ENCODE measurements around the gene TRIM40. TPM values are rescaled to one million over a fixed set of nuclear protein-coding genes. Genes with fewer than 3 reads are reported as not detected.

The TRIM40 gene
- not detected for total RNA-seq

GRCh38 chr6:30135757-30136156, at the start of gene TRIM40:
Gene TRIM40 (plus strand): TSS chr6:30136140. CDS start chr6:30137037, 897 bp downstream.
- intact Hi-C loops (cut with DNase I; ENCODE audit: low total_unique reads) = no loop called here
- no peak for ATAC-seq
- H3K36me3 ChIP-seq = no peaks in the 10 kb centered on the region
- no peaks in the 10 kb centered on the region for H3K9me3 ChIP-seq
- no peak within 1 kb of the TSS for H3K4me3 ChIP-seq
- in situ Hi-C loops (cut with MboI; ENCODE audit: low sequenced_read_pairs in 4 of 4) = no loop called here
- peaks cover 1 to 15% (median 9%) of the 10 kb centered on the region in 3 donors for H3K27me3 ChIP-seq
- TF ChIP-seq CTCF (IDR thresholded peaks at IDR 0.05 in 4 of 5, conservative IDR thresholded peaks at IDR 0.05 in 1 of 5) (no peak), POLR2A (IDR thresholded peaks at IDR 0.05) (no peak)
- no peak for DNase-seq
- H3K4me1 ChIP-seq = no peaks in the 10 kb centered on the region
- no peak within 1 kb of the TSS for H3K27ac ChIP-seq

- TF ChIP-seq POLR2A (IDR thresholded peaks at IDR 0.05) (no peak), CTCF (IDR thresholded peaks at IDR 0.05 in 4 of 5, conservative IDR thresholded peaks at IDR 0.05 in 1 of 5) (no peak)
- intact Hi-C loops (cut with DNase I; ENCODE audit: low total_unique reads) = no loop called here
- Histone ChIP-seq H3K27me3 (peaks cover 12 to 21% (median 15%) of the 10 kb centered on the region in 3 donors), H3K27ac (no peak overlapping the region), H3K4me3 (no peak overlapping the region), H3K36me3 (no peaks in the 10 kb centered on the region), H3K4me1 (no peaks in the 10 kb centered on the region), H3K9me3 (no peaks in the 10 kb centered on the region)
- DNase-seq (no peak), ATAC-seq (no peak)
- in situ Hi-C loops (cut with MboI; ENCODE audit: low sequenced_read_pairs in 4 of 4) = no loop called here
Measured at GRCh38 chr6:30087876-30088275, 48.1 kb upstream of the TRIM40 start.

- Histone ChIP-seq H3K27ac (no peak overlapping the region), H3K36me3 (no peaks in the 10 kb centered on the region), H3K27me3 (peaks cover 15 to 24% (median 24%) of the 10 kb centered on the region in 3 donors), H3K9me3 (no peaks in the 10 kb centered on the region), H3K4me1 (no peaks in the 10 kb centered on the region), H3K4me3 (no peak overlapping the region)
- DNase-seq (no peak), ATAC-seq (no peak)
- in situ Hi-C loops (cut with MboI; ENCODE audit: low sequenced_read_pairs in 4 of 4) (no loop called here), intact Hi-C loops (cut with DNase I; ENCODE audit: low total_unique reads) (no loop called here)
- TF ChIP-seq CTCF (IDR thresholded peaks at IDR 0.05 in 4 of 5, conservative IDR thresholded peaks at IDR 0.05 in 1 of 5) (no peak), POLR2A (IDR thresholded peaks at IDR 0.05) (no peak)
Measured at GRCh38 chr6:30091577-30092381, 44.2 kb upstream of the TRIM40 start.

GRCh38 chr6:30092852-30093543, 42.9 kb upstream of the TRIM40 start:
- H3K36me3 ChIP-seq = no peaks in the 10 kb centered on the region

More at GRCh38 chr6:30092852-30093543, 42.9 kb upstream of the TRIM40 start:
- peaks cover 20 to 28% (median 24%) of the 10 kb centered on the region in 3 donors for H3K27me3 ChIP-seq
- H3K4me3 ChIP-seq = no peak overlapping the region
- no peak overlapping the region for H3K27ac ChIP-seq
- no peaks in the 10 kb centered on the region for H3K9me3 ChIP-seq
- in situ Hi-C loops (cut with MboI; ENCODE audit: low sequenced_read_pairs in 4 of 4) = no loop called here
- no peak for TF ChIP-seq POLR2A (IDR thresholded peaks at IDR 0.05)
- no peak for TF ChIP-seq CTCF (IDR thresholded peaks at IDR 0.05 in 4 of 5, conservative IDR thresholded peaks at IDR 0.05 in 1 of 5)
- no peaks in the 10 kb centered on the region for H3K4me1 ChIP-seq
- ATAC-seq (no peak), DNase-seq (no peak)
- intact Hi-C loops (cut with DNase I; ENCODE audit: low total_unique reads) = no loop called here
